ENCODE data around the gene TMEM238L. TPM values are rescaled to one million over a fixed set of nuclear protein-coding genes. Genes with fewer than 3 reads are reported as not detected.

The TMEM238L gene
- total and polyA plus RNA-seq, 2 of the 8 experiments (the other 6 are each of a cell fraction or from before 2014, with no cell fraction given), result not detected

GRCh38 chr17:10785295-10785694, 18.6 kb downstream of the TMEM238L start:
- Histone ChIP-seq H3K56ac (replicated peaks; ENCODE audit: insufficient read length, low read depth, low read length) (peak overlapping the region; percentile 2), H2BK15ac (ENCODE audit: low read length) (no peak overlapping the region), H2BK5ac (ENCODE audit: low read depth, low read length) (0 out of 2 replicates have a peak overlapping the region, but pooled peaks have one; percentile 69), H3K4me1 (replicated peaks in 1 of 4; ENCODE audit: control insufficient read depth in 3 of 4, insufficient read depth in 4 of 4, low read length in 3 of 4) (peaks cover 4 to 13% (median 11%) of the 10 kb centered on the region in 4 experiments; a peak in 6 of 7 replicates), H3K18ac (ENCODE audit: extremely low read depth, low read length) (no peak overlapping the region), H3K36me3 (ENCODE audit: control insufficient read depth in 2 of 4, insufficient read depth in 4 of 4, low read length in 3 of 4) (no peaks in the 10 kb centered on the region), H3K4ac (replicated peaks; ENCODE audit: insufficient read length, low read depth, low read length) (peak overlapping the region; percentile 89), H2AFZ (ENCODE audit: low read length) (no peak overlapping the region), H4K91ac (replicated peaks; ENCODE audit: insufficient read length, low read length) (no peak overlapping the region), H4K8ac (ENCODE audit: extremely low read depth, insufficient read depth, low read length) (no peak overlapping the region), H2AK5ac (ENCODE audit: low read depth, low read length) (no peak overlapping the region), H4K20me1 (replicated peaks in 1 of 2; ENCODE audit: control insufficient read depth in 1 of 2, insufficient read depth in 2 of 2, low read length in 2 of 2) (no peaks in the 10 kb centered on the region), H3K23me2 (ENCODE audit: low read depth, low read length) (no peaks in the 10 kb centered on the region; the same call in 1 of the 2 replicates), H3K79me1 (ENCODE audit: low read depth, low read length) (no peaks in the 10 kb centered on the region), H2BK20ac (ENCODE audit: low read length) (0 out of 2 replicates have a peak overlapping the region, but pooled peaks have one; percentile 61), H3K4me3 (ENCODE audit: extremely low read depth in 1 of 4, insufficient read depth in 2 of 4, low read depth in 3 of 4, low read length in 4 of 4) (no peak overlapping the region), H3K27ac (ENCODE audit: low read depth, low read length) (no peak overlapping the region), H3K79me2 (ENCODE audit: control insufficient read depth in 1 of 2, insufficient read depth in 2 of 2, low read length in 2 of 2) (no peaks in the 10 kb centered on the region), H3K9ac (replicated peaks in 1 of 4; ENCODE audit: extremely low read depth in 1 of 4, low read depth in 3 of 4, low read length in 3 of 4) (no peak overlapping the region), H3K27me3 (replicated peaks in 1 of 4; ENCODE audit: control insufficient read depth in 3 of 4, extremely low read depth in 1 of 4, insufficient read depth in 3 of 4, low read length in 3 of 4) (no peaks in the 10 kb centered on the region; a peak in 1 of 7 replicates), H2BK12ac (ENCODE audit: low read depth, low read length) (no peak overlapping the region; the same call in 1 of the 2 replicates), H2BK120ac (replicated peaks; ENCODE audit: low read depth, low read length) (peak overlapping the region; percentile 82), H3K4me2 (ENCODE audit: insufficient read depth in 1 of 2, low read depth in 2 of 2, low read length in 2 of 2) (peak overlapping the region; percentile 28 to 63; a peak in 2 of 4 replicates), H4K5ac (ENCODE audit: insufficient read length, low read depth, low read length) (no peak overlapping the region), H3K14ac (ENCODE audit: insufficient read length) (no peak overlapping the region), H3K9me3 (ENCODE audit: insufficient read depth in 2 of 2, low read depth in 1 of 2, low read length in 1 of 2) (no peaks in the 10 kb centered on the region), H3K23ac (ENCODE audit: insufficient read length) (no peak overlapping the region)
- WGBS, 2 experiments (ENCODE audit: extremely low coverage in 1 of 2, insufficient coverage in 1 of 2, insufficient read length in 1 of 2, insufficient replicate concordance in 2 of 2, low coverage in 1 of 2, low lambda C conversion rate in 2 of 2, missing lambda C conversion rate in 1 of 2), result 87% methylated on average over 2 of the region's 2 CpGs; no CpG with 5 or more reads in 1 of the 2 experiments
- FAIRE-seq (no peak), DNase-seq (ENCODE audit: low read depth in 1 of 2, low spot score in 2 of 2) (no peak)
- ChIA-PET CTCF (ENCODE audit: partially characterized antibody) (interaction anchor here (1.5 to 5.4 kb wide), 2 partner anchors 12 to 59 kb away, joined by 3 to 22 read pairs; no protein-coding TSS in a partner anchor), POLR2A (ENCODE audit: partially characterized antibody) (interaction anchor here (0.7 to 1.2 kb wide), 2 partner anchors 14 to 371 kb away, joined by 3 read pairs; no protein-coding TSS in a partner anchor)
- TF ChIP-seq JUND (IDR thresholded peaks at IDR 0.05; ENCODE audit: low read length), result no peak
- TF ChIP-seq EZH2 (IDR thresholded peaks at IDR 0.05; ENCODE audit: low read depth, low read length, severe bottlenecking), result no peak
- TF ChIP-seq CTBP2 (IDR thresholded peaks at IDR 0.05; ENCODE audit: borderline replicate concordance, insufficient read depth, insufficient read length, low read length), result no peak
- no peak for TF ChIP-seq BRCA1 (IDR thresholded peaks at IDR 0.05; ENCODE audit: low read depth, low read length)
- no peak for TF ChIP-seq TCF12 (IDR thresholded peaks at IDR 0.05; ENCODE audit: low read depth, low read length)
- no peak for TF ChIP-seq ATF2 (IDR thresholded peaks at IDR 0.05; ENCODE audit: low read length)
- no peak for TF ChIP-seq CREB1 (IDR thresholded peaks at IDR 0.05)
- no peak for TF ChIP-seq RAD21 (IDR thresholded peaks at IDR 0.05 in 1 of 2, conservative IDR thresholded peaks at IDR 0.05 in 1 of 2; ENCODE audit: low read depth in 2 of 2, low read length in 2 of 2)
- TF ChIP-seq CBX5 (IDR thresholded peaks at IDR 0.05; ENCODE audit: low read depth, low read length), result no peak
- TF ChIP-seq HDAC6 (IDR thresholded peaks at IDR 0.05; ENCODE audit: low read depth, low read length), result no peak
- TF ChIP-seq ASH2L (IDR thresholded peaks at IDR 0.05; ENCODE audit: low read length), result no peak
